ENCODE results near the gene PSMD13.

PSMD13 gene

DNA sequence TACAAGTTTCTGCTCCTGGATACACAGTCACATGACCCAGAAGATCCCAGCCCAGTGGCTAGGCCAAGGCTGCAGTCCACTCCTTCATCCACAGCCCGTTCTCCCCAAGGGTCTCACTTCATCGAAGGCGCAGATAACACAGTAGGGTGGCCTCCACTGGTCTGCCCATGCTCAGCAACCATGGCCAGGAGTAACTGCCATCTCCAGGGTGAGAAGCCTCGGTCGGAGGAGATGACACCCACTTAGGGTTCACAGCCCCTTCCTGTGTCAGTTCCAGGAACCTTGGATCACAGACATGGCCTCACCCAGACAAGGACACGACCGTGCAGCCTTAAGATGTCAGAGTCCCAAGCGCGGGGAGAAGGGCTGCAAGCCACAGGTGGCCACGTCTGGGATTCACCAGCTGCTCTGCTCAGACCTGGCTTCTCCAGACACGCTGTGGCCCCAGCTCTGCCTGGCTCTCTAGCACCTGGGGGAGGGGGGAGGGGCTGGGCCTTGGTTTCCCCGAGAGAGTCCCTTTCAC lies 32.1 kb upstream of the PSMD13 start:
- no peak for DNase-seq (ENCODE audit: low spot score)

DNA sequence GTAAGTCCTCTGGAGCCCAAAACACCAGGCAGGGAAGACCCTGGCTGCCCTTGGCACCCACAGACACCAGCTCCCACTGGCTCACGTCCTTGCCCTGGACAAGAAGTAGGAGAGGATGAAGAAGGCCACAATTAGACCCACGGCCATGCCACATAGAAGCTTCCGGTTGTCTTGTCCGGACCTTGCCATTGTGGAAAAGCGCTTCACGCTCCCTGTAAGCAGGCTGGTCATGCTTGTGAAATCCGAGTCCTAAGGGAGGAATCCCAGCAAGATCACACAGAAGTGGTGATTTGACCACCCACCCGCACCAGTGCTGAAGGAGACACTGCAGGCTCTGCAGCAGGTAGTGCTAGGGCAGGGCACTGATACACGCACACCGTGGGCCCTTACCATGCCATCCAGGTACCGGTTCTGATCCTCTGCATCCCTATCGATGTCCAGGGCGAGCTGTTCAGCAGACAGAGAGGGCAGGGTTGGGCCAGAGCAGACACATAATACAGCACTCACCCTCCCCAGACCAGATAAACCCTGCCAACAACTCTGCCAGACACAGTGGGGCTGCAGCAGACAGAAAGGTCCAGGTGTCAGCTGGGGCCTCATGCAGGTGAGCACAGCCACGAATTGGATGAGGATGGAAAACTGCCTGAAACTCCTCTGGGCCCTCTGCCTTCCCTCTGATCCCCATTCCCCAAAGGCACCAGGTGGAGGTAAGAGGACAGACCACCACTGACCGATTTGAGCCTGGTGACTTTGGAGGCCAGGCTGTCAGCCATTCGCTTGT lies 31.4 kb upstream of the PSMD13 start:
- DNase-seq (ENCODE audit: low spot score): no peak

DNA sequence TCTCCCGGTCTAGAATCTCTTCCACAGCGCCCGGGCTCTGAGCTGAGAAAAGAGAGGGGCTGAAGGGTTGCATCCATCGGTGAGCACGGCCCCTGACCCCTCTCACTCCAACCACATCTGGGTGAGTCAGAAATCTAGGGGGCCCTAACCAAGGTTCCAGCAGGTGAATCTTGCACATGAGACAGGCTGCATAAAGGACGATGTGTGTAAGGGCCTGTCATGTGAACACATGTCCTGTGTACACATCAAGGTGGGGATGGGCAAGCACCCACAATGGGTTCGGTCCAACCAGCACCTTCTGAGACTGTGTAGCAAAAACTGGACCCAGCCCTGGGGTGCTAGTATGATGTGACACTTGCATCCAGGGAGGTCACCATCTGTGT lies 30.8 kb upstream of the PSMD13 start:
- no peak for DNase-seq (ENCODE audit: low spot score)

DNA sequence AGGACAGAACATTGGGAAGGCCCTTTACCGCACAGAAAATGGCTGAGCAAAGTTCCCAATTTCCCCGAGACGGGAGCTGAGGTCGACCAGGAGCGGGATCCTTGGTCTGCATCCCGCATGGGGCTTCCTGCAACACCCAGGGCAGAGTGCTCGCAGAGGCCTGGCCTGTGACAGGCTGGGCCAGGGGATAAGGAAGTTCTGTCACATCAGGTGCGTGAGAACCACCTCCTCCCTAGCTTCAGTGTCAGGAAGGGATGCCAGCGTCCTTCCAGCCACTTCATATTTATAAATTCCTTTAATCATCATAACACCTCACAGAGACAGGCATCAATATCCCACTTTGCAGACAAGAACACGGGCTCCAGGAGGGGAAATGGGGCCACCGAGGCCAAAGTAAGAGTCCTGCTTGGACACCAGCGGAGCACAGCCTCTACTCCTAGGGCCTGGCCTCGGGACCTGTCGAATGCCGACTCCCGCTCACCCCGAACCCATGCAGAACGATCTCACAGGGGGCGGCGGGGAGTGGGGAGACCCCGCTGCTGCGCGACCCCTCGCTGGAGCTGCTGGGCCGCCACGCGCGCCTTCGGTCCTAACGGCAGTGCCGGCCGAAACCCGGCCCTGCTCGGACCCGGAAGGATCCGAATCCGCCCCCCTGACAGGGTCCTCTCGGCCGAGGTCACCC lies 30.1 kb upstream of the PSMD13 start:
- DNase-seq (ENCODE audit: low spot score): peak; percentile 32

DNA sequence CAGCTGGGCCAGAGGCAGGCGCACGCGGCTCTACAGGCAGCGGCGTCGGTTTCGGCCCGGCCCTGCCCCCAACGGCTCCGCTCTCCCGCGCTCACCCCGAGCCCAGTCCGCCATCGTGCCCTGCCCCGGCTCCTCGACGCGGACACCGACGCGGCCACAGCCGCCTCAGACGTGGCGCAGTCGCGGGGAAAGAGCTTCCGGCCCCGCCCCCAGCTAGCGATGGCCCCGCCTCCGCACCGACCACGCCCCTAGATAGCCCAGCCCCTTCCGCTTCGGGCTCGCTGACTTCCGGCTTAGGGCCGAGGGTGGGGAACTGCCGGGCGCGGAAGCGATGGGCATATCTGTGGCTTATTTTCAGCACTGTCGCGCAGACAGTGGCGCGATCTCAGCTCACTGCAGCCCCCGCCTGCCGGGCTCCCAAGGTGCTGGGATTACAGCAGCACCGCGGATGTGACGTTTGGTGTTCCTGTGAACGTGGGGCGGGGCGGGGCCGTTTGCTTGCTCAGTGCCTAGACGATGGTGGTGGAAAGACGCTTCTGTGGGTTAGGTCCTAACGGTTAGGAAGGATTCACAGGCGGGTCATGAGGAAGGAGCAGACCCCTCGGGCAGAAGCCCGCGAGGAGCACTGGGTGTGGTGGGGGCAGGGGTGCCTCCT lies 29.4 kb upstream of the PSMD13 start, which contains the start of the genes BET1L and RIC8A:
Gene BET1L (minus strand): TSS at position 192 of the 655 bp plus-strand sequence. CDS start 78 bp downstream, at position 114.
Gene RIC8A (plus strand): TSS at position 501 of the 655 bp plus-strand sequence. CDS start 1,147 bp downstream, outside the sequence.
- peak; percentile 99 for DNase-seq (ENCODE audit: low spot score)

DNA sequence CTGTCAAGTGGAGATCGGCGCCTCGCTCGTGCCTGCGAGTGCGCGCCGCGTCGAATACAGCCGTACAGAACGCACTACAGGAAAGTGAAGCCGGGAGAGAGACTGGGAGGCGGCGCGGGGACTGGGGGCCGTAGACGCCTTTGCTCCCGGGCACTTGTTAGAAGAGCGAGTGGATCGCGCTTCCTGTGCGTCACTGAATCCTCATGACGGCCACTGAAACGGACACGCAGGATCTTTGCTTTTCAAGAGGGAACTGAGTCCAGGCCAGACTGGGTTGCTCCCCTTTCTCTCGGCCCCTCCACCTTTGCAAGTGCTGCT lies 29.0 kb upstream of the PSMD13 start:
- peak; percentile 72 for DNase-seq (ENCODE audit: low spot score)

DNA sequence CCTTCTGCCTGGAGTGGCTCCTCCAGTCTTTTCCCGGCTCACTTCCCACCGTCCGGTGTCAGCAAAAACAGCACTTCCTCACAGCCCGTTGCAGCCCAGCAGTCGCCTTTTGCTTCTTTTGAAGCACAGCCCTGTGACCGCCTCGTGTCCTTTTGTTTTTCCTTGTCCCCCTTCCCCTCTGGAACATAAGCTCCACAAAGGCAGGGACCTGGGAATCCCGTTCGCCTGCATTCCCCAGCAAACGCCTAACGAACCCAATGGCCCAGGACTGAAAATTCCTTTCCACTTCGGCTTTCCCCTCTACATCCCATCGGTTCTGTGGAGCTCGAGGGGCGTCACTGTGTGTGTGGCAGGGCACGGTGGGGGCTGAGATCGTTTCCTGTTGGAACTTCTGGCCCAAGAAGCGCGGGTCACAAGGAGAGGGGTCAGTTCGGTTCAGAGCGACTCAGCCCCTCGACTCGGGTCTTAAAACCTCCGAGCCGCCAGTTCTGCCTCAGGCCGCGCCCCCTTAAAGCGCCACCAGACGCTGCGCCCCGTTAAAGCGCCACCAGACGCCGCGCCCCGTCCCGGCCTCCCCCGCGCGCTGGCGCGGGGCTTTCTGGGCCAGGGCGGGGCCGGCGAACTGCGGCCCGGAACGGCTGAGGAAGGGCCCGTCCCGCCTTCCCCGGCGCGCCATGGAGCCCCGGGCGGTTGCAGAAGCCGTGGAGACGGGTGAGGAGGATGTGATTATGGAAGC lies 28.4 kb upstream of the PSMD13 start:
- DNase-seq (ENCODE audit: low spot score): peak; percentile 83

DNA sequence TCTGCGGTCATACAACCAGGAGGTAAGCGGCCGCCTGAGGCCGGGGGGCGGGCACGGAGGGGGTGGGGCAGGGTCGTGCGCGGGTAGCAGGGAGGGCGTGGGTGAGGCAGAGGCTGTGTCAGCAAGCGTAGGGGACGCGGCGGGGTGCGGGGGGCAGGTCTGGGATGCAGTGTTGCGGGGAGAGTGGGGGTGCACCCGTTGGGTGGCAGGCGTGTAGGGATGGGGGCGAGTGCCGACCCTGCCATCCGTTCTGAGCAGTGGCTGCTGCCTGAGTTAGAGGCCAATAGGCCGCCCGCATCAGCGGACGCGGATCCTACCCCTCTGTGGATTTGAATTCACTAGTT lies 27.9 kb upstream of the PSMD13 start:
- no peak for DNase-seq (ENCODE audit: low spot score)

DNA sequence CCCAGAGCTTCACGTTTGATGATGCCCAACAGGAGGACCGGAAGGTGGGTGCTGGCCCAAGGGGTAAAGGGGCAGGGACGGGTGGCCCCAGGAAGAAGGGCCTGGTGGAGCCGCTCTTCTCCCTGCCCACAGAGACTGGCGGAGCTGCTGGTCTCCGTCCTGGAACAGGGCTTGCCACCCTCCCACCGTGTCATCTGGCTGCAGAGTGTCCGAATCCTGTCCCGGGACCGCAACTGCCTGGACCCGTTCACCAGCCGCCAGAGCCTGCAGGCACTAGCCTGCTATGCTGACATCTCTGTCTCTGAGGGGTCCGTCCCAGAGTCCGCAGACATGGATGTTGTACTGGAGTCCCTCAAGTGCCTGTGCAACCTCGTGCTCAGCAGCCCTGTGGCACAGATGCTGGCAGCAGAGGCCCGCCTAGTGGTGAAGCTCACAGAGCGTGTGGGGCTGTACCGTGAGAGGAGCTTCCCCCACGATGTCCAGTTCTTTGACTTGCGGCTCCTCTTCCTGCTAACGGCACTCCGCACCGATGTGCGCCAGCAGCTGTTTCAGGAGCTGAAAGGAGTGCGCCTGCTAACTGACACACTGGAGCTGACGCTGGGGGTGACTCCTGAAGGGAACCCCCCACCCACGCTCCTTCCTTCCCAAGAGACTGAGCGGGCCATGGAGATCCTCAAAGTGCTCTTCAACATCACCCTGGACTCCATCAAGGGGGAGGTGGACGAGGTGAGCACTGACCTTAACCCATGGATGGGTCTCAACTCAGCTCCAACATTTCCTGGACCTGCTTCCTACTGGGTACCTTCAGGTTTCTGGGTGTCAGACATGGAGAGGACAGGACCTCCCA lies 27.3 kb upstream of the PSMD13 start:
- peak; percentile 76 for DNase-seq (ENCODE audit: low spot score)

DNA sequence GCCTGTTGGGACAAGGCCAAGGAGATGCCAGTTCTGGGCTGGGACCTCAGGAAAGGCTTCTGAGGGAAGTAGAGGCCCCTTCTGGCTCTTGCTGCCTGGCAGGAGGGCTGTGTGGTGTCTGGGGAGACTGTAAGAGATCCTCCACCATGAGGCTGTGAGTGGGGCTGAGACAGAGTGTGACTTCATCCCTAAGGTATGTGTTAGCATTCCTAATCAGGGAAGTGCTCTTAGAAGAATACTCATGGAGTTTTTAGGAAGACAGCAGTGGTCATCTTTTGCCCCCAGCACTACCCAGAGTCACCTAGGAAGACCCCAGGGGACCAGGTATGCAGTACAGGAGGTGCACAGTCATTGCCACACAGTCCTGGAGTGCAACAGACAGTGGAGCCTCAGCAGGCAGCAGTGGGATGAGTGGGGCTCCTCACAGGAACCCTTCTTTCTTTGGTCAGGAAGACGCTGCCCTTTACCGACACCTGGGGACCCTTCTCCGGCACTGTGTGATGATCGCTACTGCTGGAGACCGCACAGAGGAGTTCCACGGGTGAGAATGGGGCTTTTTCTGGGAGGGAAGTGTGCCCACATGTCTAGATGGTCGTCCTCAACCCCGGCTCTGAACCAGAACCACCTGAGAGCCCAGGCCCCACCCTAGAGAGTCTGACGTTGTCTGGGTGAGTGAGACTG lies 26.5 kb upstream of the PSMD13 start:
- peak; percentile 92 for DNase-seq (ENCODE audit: low spot score)

DNA sequence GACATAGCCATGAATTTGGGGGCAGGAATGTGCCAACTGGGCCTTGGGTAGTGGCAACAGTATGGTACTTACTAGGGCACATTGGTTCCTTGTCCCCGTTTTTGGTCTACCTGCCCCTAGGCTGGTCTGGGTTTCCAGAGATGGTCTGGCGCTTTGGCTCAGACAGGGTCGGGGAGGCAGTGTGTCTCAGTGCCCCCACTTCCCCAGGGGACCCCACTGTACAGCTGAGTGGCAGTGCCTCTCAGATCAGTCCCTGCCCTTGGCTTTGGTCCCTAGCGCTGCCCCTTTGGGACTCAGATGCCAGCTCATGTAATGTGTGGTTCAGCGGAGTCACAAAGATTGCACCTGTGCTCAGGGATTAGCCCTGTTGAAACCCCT lies 26.0 kb upstream of the PSMD13 start:
- no peak for DNase-seq (ENCODE audit: low spot score)

DNA sequence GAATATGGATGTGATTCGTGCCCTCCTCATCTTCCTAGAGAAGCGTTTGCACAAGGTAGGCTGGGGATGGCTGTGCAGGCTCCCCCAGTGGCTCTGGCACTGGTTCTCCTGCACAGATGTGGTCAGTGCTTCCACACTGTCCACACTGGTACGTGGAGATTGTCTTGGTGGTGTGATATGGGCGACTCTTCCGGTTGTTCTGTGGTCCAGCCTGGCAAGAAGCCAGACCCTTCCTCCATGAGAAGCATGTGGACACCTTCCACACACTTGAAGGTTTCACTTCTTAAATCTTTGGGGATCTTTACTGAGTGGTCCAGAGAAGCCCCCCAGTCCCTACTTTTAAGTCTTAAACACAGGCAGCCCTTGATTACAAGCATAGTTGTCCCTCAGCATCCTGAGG lies 25.5 kb upstream of the PSMD13 start:
- DNase-seq (ENCODE audit: low spot score): no peak

DNA sequence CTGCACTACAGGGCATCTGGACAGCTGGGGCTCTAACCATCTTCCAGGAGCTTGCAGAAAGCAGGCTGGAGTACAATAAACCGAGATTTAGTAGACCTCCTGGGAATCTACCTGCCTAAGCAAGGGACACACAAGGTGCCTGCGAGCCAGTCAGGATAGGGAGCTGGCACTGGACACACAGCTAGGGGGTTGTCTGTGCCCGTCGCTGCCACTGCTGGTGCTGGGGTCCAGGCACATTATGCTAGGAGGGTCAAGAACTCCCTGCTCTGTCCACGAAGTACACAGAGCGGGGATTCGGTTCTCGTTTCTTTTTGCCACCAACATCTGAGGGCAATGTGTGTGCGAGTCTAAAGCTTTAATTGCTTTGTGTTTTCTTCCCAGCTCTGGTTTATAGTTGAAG lies 25.0 kb upstream of the PSMD13 start:
- DNase-seq (ENCODE audit: low spot score): no peak

DNA sequence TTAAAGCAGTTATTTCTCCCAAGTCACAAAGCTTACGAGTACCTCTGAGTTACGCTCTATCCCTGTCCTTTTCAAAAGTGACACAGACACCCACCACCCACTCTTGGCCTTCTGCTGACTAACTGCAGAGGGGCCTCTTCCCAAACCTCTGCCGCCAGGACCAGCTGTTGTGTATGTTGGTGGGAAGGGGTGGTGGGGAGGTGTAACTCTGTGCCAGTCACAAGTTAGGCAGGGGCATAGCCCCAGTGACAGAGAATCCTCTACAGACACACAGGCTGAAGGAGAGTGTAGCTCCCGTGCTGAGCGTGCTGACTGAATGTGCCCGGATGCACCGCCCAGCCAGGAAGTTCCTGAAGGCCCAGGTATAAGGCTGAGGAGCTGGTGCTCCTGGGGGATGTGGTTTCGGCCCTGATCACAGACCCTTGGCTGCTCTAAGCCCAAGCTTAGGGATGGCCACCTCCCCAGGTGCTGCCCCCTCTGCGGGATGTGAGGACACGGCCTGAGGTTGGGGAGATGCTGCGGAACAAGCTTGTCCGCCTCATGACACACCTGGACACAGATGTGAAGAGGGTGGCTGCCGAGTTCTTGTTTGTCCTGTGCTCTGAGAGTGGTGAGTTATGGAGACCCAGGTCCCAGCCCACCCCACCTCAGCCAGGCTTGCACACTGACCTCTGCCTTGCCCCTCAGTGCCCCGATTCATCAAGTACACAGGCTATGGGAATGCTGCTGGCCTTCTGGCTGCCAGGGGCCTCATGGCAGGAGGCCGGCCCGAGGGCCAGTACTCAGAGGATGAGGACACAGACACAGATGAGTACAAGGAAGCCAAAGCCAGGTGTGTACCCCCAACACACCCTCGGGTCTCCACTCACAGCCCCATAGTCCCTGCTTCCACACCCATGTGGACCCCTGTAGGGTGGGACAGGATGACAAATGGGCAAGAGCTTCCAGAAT lies 24.4 kb upstream of the PSMD13 start:
- DNase-seq (ENCODE audit: low spot score): no peak

DNA sequence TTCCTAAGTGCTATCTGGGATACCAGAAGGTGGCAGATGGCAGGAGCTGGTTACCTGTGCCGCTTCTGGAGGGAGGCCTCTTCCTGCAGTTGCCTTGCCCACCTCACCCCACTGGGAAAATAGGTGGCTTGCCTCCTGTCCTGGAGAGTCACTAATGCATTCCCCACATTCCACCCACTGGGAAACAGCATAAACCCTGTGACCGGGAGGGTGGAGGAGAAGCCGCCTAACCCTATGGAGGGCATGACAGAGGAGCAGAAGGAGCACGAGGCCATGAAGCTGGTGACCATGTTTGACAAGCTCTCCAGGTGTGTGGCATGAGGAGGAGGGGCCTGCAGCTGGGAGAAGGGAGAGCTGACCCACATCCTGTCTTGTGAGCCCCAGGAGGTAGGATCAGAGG lies 23.7 kb upstream of the PSMD13 start:
- no peak for DNase-seq (ENCODE audit: low spot score)

DNA sequence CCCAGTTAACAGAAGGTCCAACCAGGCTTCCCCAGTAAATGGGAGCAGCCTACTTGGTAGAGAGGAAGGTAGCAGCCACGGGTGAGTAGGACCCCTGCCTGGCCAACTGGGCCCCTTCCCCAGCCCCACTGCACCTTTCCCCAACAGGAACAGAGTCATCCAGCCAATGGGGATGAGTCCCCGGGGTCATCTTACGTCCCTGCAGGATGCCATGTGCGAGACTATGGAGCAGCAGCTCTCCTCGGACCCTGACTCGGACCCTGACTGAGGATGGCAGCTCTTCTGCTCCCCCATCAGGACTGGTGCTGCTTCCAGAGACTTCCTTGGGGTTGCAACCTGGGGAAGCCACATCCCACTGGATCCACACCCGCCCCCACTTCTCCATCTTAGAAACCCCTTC lies 22.7 kb upstream of the PSMD13 start:
- DNase-seq (ENCODE audit: low spot score): no peak

DNA sequence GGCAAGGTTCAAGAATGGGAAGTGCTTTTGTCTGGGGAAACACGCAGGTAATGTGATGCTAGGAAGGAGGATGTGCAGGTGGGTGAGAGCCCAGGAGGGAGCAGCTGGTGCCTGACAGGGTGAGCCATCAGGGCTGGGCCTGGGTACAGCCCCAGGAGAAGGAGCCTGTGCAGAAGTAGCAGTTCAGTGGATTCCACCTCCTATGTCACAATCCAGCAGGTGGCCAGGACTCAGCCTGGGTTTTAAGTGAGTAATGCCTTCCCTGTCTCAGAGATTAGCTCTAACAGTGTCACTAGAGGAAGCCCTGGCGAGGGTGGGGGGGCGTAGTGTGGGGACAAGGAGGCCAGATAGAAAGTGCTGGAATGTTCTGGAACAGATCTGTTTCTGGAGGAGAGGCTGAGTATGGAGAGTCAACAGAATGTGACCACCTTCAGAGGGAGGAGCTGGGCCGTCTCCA lies 21.2 kb upstream of the PSMD13 start:
- peak; percentile 24 for DNase-seq (ENCODE audit: low spot score)

DNA sequence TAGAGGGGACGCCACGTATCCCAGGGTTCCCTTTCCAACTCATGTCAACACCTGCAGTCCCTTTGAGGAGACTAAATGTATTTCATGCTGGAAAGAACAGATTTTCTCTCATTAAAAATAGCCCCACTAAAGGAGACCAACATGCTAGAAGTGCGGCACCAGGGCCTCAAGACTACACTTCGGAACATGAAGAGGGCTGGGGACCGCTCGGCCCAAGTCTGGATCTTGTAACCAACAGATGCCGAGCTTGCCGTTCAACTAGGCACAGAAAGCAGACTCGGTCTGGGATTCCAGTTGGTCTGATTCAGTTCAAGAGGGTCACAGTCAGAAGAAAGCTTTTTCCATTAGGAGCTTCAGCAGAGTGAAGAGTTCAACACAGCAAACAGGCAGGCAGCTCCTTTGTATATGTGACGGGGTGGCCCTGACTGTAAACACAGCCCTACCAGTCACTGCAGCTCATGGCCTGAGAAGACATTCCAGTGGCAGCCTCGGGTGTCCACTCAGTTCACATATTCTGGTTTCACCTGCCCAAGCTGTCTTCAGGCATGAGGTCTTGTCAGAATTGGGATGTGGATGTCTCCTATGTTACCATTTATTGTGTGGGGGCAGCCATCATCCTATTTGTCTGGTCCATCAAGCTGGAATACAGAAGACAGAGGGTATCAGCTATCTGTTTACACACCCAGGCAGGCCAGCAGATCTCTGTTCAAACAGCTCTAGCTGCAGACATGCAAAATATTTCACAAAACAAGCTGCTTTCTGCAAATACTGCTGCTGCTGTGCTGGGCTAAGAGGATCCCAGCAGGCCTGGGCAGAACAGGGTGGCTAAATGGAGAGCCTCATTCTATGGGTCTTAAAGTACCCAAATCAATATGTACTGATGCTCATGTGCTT lies 20.4 kb upstream of the PSMD13 start:
- no peak for DNase-seq (ENCODE audit: low spot score)

DNA sequence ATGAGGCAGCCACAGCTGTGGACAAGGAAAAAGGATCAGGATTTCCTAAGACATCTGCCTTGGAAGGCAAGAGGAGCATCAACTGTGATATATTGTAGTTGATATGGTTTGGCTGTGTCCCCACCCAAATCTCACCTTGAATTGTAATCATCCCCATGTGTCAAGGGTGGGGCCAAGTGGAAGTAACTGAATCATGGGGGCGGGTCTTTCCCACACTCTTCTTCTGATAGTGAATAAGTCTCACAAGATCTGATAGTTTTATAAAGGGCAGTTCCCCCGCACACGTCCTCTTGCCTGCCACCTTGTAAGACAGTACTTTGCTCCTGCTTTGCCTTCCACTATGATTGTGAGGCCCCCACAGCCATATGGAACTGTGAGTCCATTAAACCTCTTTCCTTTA lies 19.1 kb upstream of the PSMD13 start:
- no peak for DNase-seq (ENCODE audit: low spot score)

Data from RKO (cell line).